GM12892 (cell line): ENCODE measurements around the gene SMAD7.

Source experiments
- DNase-seq: peaks from one replicate; pipeline ENCODE4 v3.0.0; 2011; ENCODE audit not compliant: insufficient read length
- FAIRE-seq: peaks from 2 replicates; lab custom pipeline; 2011; peaks lifted over from hg19 to GRCh38; lab: Jason Lieb, UNC
- POLR2A ChIP-seq: IDR thresholded peaks from 2 replicates; pipeline ENCODE4 v1.6.1; 2011; ENCODE audit warnings: low read depth, low read length, control low read depth
- POLR2AphosphoS5 ChIP-seq: IDR thresholded peaks from 2 replicates; pipeline ENCODE4 v1.6.1; 2011; ENCODE audit warnings: low read depth, low read length, control low read depth
- TAF1 ChIP-seq: IDR thresholded peaks from 2 replicates; pipeline ENCODE4 v1.6.1; 2011; ENCODE audit warnings: low read depth, mild to moderate bottlenecking, control low read depth, low read length, borderline replicate concordance

Gene SMAD7

DNA sequence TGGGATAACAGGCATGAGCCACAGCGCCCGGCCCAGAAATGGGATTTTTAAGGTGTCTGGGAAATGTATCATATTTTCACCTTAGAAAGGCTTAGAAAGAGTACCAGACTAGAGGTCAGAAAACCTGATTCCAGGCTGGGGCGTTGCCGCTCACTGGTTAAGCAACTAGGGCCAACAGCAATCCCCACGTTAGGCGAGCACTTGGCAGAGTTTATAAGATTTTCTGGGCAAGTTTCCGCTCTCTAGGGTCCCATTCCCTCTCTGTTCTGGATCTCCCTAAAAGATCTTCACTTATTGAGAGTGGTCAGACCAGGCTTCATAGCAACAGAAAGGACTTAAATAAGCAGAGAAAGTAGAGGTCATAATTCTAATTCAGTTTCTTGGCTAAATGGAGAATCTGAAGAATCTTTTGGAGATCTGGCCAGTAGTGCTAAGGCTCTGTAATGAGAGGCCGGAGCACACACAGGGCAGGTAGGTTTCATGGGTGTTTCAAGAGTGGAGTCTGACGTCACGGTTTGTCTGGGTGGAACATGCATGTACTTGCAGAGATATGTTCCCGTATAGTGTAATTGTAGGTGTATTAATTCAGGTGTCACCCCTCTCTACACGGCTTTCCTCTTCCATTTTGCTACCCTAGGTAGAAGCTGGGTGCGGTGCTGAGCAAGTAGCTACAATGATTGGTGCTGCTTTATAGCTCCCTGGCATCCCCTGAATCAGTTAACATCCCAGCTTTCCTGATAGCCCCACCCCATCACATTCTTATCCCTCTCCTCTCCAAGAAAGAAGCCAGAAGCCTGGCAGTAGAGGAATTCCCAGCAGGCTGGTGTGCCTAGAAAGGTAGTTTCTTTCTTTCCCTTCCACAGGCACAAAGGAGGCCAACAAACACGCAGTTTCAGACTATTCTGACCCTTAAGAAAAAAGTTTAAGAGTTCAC lies 4.4 kb upstream of the SMAD7 start:
- no peak for TF ChIP-seq POLR2A
- DNase-seq (no peak), FAIRE-seq (no peak)

DNA sequence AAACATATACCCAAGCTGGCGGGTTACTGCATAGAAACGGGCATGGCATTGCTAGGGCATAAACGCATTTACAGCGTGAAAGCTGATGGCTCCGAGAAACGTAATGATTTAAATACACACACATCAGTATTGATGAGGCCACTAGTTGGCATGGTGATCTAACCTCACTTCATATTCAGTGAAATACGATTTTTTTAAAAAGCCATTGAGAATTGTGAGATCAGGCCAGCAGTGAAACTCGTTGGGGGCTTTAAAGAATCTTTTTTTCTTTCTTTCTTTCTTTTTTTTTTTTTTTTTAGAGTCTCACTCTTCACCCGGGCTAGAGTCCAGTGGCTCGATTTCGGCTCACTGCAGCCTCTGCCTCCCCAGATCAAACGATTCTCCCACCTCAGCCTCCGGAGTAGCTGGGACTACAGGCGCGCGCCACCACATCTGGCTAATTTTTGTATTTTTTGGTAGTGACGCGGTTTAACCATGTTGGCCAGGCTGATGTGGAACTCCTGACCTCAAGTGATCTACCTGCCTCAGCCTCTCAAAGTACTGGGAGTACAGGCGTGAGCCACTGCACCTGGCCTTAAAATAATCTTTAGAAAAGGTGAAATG lies 2.4 kb upstream of the SMAD7 start:
- FAIRE-seq (no peak), DNase-seq (no peak)
- TF ChIP-seq POLR2A = no peak
- no peak for TF ChIP-seq TAF1
- no peak for TF ChIP-seq POLR2AphosphoS5

DNA sequence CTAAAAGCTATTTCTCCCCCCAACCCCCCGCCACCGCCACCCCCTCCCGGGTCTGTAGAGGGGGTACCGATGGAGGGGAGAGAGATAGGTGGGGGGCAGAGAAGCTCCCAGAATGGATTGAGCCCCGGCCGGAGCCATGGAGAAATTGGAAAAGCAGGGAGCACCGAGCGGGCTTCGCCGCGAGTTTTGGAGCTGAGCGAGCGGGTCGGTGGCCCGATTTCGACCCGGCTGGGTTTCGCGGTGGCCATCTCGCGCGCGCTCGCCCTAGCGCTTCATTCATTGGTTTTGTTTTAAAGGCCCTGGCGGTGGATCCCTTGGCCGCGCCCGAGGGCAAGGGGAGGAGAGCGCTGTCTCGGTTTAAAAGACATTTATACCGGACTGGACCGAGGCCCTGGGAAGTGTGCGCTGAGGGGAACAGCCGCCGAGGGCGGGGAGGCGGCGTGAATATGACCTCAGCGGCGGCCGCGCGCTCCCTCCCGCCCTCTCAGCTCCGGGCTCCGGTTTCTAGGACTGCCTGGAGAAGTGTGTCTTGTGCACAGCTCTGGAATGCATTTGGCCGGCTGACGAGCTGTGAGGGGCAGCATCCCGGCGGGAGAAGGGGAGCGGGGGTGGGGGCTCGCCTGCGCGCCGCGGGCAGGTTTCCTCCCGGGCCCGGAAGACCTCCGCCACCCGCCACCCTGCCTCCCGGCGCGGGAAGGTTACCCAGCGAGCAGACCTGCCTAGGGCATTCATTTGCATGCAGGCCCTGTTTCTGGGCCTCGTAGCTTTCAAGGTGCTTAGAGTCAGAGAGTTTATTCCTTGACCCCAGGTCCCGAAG lies 1.7 kb upstream of the SMAD7 start:
- FAIRE-seq = peak; percentile 87
- no peak for DNase-seq
- no peak for TF ChIP-seq POLR2AphosphoS5
- no peak for TF ChIP-seq POLR2A
- no peak for TF ChIP-seq TAF1

DNA sequence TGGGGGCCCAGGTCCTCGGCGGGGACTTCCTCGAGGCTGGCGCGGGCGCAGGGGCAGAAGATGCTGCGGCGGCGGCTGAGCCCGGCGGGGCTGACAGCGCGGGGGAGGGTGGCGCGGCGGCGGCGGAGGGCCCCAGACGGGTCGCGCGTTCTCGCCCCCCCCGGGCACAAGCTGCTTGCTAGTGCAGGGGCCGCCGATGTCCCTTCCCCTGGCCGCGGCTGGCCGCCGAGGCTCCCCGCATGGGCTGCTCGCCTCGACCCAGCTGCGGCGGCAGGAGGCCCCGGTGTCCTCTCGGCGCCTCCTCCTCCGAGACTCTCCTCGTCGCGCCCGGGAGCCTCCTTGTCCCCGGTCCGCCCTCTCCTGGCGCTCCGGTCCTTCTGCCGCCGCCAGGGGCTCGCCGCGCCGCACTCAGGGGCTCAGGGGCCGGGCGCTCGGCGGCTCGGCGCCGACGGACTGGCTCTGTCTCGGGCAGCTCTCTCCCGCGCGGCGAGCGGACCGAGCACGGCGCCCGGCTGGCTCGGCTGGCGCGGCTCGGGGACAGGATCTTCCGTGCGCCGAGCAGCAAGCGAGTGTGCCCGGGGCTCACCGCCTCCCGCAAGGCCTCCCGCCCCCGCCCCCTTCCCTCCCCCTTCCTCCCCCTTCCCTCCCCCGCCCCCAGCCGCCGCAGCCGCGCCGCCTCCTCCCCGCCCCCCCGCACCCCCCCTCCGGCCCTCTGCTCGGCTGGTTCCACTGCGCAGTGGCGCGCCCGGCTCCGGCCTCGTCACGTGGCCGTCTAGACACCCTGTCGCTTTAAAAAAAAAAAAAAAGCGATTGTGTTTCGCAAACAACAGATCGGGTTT lies 902 bp upstream of the SMAD7 start:
- TF ChIP-seq TAF1 (0 out of 2 replicates have a peak, but pooled peaks have one; percentile 27), POLR2A (peak; percentile 64; the same call in 1 of the 2 replicates), POLR2AphosphoS5 (no peak)
- peak; percentile 68 for DNase-seq
- peak; percentile 82 for FAIRE-seq

- TF ChIP-seq TAF1 (no peak), POLR2AphosphoS5 (no peak), POLR2A (no peak)
- DNase-seq = no peak
- FAIRE-seq = peak; percentile 92
Observed at GRCh38 chr18:48949606-48950535, 894 bp downstream of the SMAD7 start.

GRCh38 chr18:48949050-48949605 lies 1.6 kb downstream of the SMAD7 start:
- DNase-seq (no peak), FAIRE-seq (no peak)
- TF ChIP-seq TAF1 (no peak), POLR2A (no peak), POLR2AphosphoS5 (no peak)

- FAIRE-seq = peak; percentile 9
- TF ChIP-seq TAF1 (no peak), POLR2AphosphoS5 (no peak), POLR2A (no peak)
- DNase-seq = no peak
Observed at GRCh38 chr18:48948112-48949049, 2.4 kb downstream of the SMAD7 start.

DNA sequence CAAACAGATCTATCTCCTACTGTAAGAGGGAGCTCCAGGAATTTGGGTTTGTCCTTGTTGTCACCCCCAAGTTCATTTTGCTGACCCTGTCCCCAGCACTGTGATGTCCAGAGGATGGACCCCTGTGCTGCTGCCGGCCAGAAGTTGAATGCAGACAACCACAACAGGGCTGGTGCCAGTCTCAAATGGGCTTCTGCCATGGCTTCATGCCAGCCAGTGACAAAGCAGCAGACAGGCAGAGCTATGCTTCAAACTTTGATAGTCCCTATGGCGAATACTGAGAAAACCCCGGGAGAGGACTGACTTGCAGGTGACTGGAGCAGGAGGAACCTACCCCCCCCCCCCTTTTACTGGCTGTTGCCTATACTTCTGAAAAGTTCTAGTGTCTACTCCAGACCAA lies 3.2 kb downstream of the SMAD7 start:
- TF ChIP-seq TAF1 (no peak), POLR2AphosphoS5 (no peak), POLR2A (no peak)
- DNase-seq (no peak), FAIRE-seq (no peak)
